Fibroblast of upper back skin (primary cell): Measurements from ENCODE around the gene NDUFS6.

ENCODE experiments used
- DNase-seq: peaks from one replicate; pipeline ENCODE4 v3.0.0-alpha.2; 2013

NDUFS6 gene

GRCh38 chr5:1767524-1768282 lies 33.5 kb upstream of the NDUFS6 start:
- DNase-seq = no peak

- no peak for DNase-seq
Measured at GRCh38 chr5:1768283-1769000, 32.8 kb upstream of the NDUFS6 start.

- DNase-seq = no peak
Measured at GRCh38 chr5:1769017-1769640, 32.1 kb upstream of the NDUFS6 start.

GRCh38 chr5:1769752-1770442 lies 31.3 kb upstream of the NDUFS6 start:
- no peak for DNase-seq

- DNase-seq = no peak
Measured at GRCh38 chr5:1770443-1770802, 30.8 kb upstream of the NDUFS6 start.

GRCh38 chr5:1771149-1772065 lies 29.8 kb upstream of the NDUFS6 start:
- DNase-seq = no peak

- peak; percentile 41 for DNase-seq
Measured at GRCh38 chr5:1772634-1773033, 28.6 kb upstream of the NDUFS6 start.

GRCh38 chr5:1776831-1777230 lies 24.4 kb upstream of the NDUFS6 start:
- no peak for DNase-seq

GRCh38 chr5:1777281-1778137 lies 23.7 kb upstream of the NDUFS6 start:
- DNase-seq = no peak

GRCh38 chr5:1778138-1779020 lies 22.8 kb upstream of the NDUFS6 start:
- no peak for DNase-seq

GRCh38 chr5:1779021-1779680 lies 22.1 kb upstream of the NDUFS6 start:
- DNase-seq = no peak

GRCh38 chr5:1779782-1780613 lies 21.2 kb upstream of the NDUFS6 start:
- DNase-seq = no peak

GRCh38 chr5:1780614-1780930 lies 20.6 kb upstream of the NDUFS6 start:
- DNase-seq = no peak

- no peak for DNase-seq
Measured at GRCh38 chr5:1781107-1781506, 20.1 kb upstream of the NDUFS6 start.

GRCh38 chr5:1781726-1782384 lies 19.4 kb upstream of the NDUFS6 start:
- DNase-seq = no peak

- no peak for DNase-seq
Measured at GRCh38 chr5:1782385-1783215, 18.6 kb upstream of the NDUFS6 start.

GRCh38 chr5:1783216-1783554 lies 18.0 kb upstream of the NDUFS6 start:
- peak; percentile 53 for DNase-seq
